ENCODE results near the gene ARL4A.
"Not testable (repeated sequence)": the region's sequence is repeated elsewhere in the genome, so short reads cannot be mapped to it uniquely, and the experiment has no call there.

Gene ARL4A, protein sequence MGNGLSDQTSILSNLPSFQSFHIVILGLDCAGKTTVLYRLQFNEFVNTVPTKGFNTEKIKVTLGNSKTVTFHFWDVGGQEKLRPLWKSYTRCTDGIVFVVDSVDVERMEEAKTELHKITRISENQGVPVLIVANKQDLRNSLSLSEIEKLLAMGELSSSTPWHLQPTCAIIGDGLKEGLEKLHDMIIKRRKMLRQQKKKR

DNA sequence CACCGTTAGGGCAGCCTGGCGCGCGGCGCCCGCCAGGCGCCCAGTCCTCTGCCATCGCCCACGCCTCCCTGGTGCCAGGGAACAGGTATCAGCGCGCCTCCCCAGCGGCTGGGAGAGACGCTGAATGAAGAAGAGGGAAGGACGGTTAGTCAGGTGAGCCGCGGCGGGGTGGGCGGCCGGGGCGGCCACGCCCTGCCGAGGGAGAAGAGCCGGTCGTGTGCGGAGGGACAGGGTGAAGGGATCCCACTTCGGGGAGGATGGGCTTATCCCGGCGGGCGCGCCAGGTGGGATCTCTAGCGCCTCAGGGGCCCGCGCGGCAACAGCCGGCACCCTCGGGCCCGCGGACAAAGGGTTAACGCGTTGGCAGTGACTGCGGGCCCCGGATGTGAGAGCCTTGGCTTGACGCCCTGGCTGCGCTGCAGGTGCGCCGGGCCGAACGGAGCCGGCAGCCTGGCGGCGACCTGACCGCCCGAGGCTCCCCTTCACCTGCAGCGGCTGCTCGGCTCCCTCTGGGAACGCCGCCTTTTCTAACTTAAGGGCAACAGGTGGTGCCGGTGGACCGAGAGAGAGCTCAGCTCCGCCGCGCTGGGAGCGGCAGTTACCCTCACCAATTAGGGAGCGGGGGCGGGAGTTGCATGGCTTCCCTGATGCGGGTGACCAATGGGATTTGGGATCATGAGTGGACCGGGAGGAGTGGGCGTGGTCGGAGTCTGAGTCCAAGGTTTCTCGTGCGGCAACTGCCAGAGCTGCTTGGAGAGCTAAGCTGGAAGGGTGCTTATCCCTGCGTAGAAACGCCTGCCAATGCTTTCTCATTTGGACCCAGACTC lies at the start of gene ARL4A:
TSS of gene ARL4A (plus strand) at position 743 of the 827 bp plus-strand sequence. CDS start 622 bp downstream, outside the sequence.
- DNase-seq, result peak; percentile 73 to 92 (median 85)

GRCh38 chr7:12637819-12638592 lies 49.4 kb upstream of the ARL4A start:
- no peak for DNase-seq

DNA sequence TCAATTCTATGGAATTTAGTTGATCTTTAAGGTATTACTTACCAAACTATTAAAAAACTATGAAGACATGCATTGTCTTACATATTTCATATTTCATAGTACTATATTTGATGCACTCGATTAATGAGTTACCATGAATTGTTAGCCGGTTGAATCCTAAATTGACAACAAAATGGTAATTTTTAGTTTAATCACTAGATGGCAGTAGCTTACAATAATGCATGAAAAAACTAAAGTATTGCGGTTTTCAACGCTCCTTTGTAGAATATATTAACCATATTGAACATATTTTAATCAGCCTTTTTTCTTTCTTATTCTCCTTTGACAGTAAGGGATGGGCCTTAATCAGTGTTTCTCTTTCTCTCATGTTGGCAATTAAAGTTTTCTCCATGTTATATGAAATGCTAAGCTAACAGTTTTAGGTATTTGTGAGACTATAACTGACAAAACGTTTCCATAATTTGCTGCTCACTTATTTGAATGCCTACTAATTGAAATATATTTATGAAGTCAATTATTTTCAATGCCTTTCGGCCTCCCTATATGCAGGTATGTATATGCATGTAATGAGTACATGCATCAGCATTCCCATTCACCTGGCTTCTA lies 48.5 kb upstream of the ARL4A start:
- peak in 3 of 6 experiments; percentile 14 to 57 (median 50) for DNase-seq

- DNase-seq, result no peak
Observed at GRCh38 chr7:12640299-12641096, 46.9 kb upstream of the ARL4A start.

- no peak for DNase-seq
Observed at GRCh38 chr7:12641196-12641595, 46.2 kb upstream of the ARL4A start.

GRCh38 chr7:12642508-12642907 lies 44.9 kb upstream of the ARL4A start:
- no peak for DNase-seq

DNA sequence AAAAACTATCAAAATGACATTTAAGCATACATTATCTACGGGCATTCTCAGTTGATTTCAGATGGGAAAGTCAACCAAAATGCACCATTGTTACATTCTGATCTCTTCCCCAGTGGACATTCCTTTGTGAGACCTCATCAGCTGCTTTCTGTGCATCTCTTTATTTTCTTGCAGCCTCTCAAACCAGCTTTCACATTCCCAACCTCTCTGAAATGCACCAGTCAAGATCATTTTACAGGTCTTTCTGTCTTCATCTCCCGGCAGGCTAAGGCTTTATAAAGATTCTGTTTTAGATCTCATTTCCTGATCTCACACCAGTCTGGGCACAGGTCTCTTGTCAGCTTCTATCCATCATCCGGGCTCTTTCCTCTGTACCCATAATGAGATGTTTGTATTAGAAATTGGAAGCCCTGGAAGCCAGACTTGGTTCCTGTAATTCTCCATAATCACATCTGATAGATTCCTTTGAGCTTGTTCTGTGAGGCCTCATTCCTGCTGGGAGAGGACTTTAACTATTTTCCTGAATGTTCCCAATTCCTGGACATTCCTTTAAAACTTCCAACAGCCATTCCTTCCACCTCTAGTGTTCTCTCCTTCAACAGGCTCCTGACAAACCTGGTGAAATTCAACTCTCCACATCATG lies 44.3 kb upstream of the ARL4A start:
- no peak for DNase-seq

- DNase-seq, result no peak
Observed at GRCh38 chr7:12643644-12644043, 43.8 kb upstream of the ARL4A start.

DNA sequence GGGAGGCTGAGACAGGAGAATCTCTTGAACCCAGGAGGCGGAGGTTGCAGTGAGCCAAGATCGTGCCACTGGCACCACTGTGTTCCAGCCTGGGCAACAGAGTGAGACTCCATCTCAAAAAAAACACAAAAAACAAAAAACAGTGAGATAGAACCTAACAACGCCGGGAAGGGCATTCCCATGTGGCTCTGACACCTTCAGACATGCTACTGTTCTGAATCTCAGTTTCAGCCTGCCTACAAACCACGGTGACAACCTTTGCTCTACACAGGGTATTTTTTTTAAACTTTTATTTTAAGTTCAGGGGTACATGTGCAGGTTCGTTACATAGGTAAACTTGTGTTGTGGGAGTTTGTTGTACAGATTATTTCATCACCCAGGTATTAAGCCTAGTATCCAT lies 42.2 kb upstream of the ARL4A start:
- not testable (repeated sequence) for DNase-seq

DNA sequence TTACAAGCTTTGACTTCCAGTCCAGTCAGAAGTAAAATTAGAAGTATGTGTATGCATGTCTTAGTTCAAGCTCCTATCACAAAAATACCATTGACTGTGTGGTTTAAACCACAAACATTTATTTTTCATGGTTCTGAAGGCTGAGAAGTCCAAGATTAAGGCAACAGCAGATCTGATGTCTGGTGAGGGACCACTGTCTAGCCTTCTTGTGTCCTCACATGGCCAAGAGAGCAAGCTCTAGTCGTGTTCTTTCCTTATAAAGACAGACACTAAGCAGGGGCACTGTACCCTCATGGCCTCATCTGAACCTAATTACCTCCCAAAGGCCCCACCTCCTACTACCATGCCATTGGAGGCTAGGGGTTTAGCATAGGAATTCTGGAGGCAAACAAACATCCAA lies 41.3 kb upstream of the ARL4A start:
- no peak for DNase-seq

DNA sequence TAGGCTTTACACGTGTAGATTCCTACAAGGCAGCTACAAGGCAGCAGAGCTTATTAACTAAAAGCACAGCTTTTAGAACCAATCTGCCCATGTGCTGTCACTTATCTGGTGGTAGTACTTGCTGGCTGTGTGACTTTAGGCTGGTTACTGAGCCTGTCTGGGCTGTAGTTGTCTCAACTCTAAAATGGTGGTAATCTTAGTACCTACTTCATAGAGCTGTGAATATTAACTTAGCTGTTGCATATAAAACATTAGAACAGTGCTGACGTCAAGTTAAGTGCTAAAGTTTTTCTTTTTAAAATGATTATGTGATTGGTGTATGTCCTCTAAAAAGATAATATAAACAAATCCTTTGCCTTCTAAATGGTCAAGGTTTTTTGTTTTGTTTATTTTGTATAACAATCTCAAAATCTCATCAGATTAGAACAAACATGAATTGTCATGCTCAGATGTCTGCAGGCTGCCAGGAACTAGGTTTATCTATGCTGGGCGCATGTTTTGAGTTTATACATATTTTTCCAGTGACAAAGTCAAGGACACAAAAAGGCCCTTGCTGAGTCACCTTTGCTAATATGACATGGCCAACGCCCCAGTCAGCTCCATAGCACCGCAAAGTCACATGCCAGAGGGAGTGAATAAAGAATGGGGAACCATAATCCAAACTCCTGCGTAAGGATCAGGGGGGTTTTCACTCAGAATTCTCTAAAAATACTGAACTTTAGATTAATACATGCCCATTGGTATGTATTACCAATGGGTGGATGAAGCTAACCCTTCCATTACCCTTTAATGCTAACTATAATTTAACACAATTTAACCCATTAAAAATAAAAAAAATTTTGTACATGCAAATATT lies 39.8 kb upstream of the ARL4A start:
- no peak for DNase-seq

GRCh38 chr7:12648704-12649261 lies 38.6 kb upstream of the ARL4A start:
- no peak for DNase-seq

DNA sequence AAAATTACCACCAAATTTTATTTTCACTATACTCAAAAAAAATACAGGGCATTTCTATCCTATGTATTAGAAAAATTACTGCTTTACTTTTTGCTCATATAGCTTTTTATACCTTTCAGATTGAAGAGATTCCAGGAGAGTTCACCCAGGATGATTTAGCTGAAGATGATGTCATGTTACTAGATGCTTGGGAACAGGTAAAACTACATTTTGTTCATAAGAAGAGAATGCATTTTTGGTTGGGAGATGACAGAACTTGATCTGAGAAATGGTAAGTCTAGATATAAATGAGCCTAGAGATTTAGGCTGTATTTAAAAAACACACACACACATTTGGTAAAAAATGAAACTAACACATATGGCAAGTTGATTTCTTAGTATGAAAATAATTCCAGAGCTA lies 38.1 kb upstream of the ARL4A start:
- no peak for DNase-seq

GRCh38 chr7:12650080-12650479 lies 37.4 kb upstream of the ARL4A start:
- DNase-seq, result no peak

GRCh38 chr7:12653110-12653509 lies 34.3 kb upstream of the ARL4A start:
- DNase-seq, result no peak

GRCh38 chr7:12653518-12653917 lies 33.9 kb upstream of the ARL4A start:
- DNase-seq, result no peak

DNA sequence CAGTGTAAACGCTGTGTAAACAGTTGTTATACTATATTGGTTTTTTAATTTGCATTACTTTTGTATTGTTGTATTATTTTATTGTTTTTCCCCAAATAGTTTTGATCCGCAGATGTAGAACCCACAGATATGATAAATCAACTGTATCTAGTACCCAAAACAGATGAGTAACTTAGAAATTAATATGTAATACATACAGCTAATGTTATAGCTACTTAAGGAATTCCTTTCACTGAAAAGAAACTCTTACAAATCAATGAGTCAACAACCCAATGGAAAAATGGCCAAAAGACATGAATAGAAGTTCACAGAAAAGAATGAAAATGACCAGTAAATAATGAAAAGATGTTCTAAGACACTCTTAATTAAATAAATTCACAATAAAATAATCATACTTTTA lies 32.3 kb upstream of the ARL4A start:
- DNase-seq, result no peak

DNA sequence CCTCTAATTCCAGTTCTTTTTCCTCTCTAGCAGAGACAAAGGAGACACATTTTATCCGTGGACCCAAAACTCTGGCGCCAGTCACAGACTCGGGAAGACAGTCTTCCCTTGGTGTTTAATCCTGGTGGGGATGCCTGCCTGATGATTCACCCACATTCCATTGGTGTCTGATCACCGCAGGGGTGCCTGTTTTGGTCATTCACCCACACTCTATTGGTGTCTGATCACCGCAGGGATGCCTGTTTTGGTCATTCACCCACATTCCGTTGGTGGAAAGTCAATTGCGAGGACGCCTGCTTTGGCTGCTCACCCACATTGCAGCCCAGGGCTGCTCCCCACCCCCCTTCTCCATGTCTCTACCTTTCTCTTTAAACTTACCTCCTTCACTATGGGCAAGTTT lies 27.0 kb upstream of the ARL4A start:
- not testable (repeated sequence) for DNase-seq

DNA sequence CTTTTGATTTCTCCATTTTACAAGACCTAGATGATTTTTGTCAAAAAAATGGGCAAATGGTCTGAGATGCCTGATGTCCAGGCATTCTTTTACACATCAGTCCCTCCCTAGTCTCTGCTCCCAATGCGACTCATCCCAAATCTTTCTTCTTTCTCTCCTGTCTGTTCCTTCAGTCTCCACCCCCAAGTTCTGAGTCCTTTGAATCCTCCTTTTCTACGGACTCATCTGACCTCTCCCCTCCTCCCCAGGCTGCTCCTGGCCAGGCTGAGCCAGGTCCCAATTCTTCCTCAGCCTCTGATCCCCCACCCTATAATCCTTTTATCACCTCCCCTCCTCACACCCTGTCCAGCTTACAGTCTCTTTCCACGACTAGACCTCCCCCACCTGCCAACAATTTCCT lies 26.4 kb upstream of the ARL4A start:
- not testable (repeated sequence) for DNase-seq

DNA sequence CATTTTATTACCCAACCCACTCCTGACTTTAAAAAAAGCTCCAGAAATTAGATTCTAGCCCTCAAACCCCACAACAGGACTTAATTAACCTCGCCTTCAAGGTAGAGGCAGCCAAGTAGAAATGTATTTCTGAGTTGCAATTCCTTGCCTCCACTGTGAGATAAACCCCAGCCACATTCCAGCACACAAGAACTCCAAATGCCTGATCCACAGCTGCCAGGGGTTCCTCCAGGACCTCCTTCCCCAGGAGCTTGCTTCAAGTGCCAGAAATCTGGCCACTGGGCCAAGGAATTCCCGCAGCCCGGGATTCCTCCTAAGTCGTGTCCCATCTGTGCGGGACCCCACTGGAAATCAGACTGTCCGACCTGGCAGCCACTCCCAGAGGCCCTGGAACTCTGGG lies 25.9 kb upstream of the ARL4A start:
- no peak for DNase-seq

Data from stimulated activated naive CD4-positive, alpha-beta T cell (primary cell).